ENCODE data around the gene IMP3.
"Not testable (repeated sequence)": the region's sequence is repeated elsewhere in the genome, so short reads cannot be mapped to it uniquely, and the experiment has no call there.

The IMP3 gene

DNA sequence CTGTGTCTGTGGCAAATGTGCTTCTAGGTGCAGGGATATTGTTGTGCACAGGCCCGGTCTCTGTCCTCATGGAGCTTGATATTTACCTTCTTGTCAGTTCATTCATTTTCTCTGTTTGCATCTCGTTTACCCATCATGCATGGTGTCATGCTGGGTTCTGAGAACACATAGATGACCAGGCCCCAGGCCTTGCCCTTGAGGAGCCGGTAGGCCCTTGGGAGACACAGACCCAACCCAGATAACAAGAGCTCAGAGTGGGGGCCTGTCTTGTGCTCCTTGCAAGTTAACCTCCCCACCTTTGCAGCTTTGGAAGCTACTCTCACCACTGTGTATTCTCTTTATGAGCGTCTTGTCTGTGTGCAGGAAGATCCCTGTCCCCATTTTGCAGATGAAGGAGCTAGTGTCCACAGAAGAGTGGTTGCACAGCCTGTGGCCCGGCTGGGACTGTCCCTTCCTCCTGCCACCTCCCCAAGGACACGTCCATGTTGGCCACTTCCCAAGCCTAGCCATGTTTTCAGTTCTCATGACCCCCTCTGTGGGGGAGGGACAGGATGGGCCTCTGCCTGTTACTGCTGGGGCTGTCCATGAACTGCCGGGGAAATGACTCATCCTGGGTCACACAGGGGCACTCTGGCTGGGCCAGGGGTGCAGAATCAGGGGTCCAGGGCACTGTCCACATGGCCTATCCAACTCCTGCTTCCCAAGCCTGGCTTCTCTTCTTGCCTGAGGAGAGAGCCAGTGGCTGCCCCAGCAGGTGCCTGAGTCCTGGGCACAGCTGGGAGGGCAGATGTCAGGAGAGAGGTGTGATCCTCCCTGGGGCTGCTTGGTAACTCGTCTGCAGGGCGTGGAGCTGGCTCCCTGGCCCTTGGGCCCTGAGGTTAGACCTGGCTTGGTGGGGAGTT lies 11.1 kb upstream of the IMP3 start:
- DNase-seq: peak; percentile 2

DNA sequence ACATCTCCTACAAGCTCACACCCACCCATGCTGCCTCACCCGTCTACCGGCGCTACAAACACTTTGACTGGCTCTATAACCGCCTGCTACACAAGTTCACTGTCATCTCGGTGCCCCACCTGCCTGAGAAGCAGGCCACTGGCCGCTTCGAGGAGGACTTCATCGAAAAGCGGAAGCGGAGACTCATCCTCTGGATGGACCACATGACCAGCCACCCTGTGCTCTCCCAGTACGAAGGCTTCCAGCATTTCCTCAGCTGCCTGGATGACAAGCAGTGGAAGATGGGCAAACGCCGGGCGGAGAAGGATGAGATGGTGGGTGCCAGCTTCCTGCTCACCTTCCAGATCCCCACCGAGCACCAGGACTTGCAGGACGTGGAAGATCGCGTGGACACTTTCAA lies 9.8 kb upstream of the IMP3 start:
- no peak for DNase-seq

GRCh38 chr15:75649045-75649761 lies 9.2 kb upstream of the IMP3 start:
- DNase-seq: no peak

DNA sequence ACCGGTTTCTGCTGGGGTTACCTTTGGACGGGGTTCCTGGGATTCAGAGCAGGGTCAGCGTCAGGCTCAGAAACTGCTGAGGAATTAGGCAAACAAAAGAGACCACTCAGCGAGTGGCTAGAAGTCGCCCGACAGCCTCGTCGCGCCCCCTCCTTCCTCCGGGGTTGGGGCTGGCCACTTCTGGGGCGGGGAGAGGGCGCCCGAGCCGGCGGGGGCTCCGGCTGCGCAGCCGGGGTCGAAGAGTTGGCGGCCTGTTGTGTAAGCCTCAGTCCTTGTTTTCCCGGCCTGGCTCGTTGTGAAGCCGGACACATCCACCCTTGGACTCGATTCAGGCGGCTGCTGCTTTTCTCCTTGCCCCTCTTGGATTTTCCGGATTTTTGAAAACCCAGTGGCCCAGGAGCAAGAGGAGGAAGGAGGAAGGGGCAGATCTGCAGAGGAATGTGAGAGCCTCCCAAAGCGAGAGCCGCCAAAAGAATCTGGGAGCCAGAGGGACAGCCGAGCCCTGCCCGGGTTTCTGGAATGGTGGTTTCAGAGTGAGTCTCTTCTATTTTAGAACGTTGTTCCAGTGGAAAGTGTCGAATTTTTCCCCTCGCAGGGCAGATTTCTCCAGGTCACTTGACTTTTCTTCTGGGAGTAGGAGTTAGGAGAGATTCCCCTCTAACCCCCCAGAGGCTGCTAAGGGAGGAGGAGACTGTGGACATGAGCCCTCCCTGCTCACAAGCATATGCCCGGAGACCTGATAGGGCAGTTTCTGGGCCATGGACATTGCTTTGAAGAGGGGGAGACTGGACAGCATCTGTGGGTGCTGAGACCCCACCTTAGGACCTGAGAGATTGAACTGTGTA lies 8.4 kb upstream of the IMP3 start:
- peak; percentile 28 for DNase-seq

GRCh38 chr15:75647370-75648155 lies 7.5 kb upstream of the IMP3 start, which contains the start of gene SNX33:
SNX33 (plus strand) TSS chr15:75647912; CDS start chr15:75649103, 1,191 bp downstream.
- peak; percentile 70 for DNase-seq

DNA sequence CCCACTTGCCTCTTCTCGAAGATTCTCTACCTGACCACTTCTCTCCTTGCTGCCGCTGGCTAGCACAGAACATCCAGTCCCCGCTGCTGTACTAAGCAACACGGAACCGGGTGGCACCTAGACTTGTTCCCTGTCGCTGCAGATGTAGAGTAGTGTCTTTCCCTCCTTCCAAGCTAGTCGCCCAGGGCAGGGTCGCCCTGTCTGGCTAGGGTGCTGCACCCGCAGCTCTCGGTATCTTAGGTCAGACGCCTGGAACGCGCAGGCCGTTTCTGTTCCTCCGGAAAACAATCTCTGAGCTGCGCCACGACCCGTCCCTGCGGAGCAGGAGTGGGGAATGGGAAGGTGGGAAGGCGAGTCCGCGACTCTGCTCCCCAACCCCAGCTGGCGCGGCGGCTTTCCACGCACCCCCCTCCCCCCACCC lies 6.9 kb upstream of the IMP3 start:
- DNase-seq: no peak

- DNase-seq: no peak
Observed at GRCh38 chr15:75646112-75646943, 6.3 kb upstream of the IMP3 start.

- DNase-seq: no peak
Observed at GRCh38 chr15:75644376-75644775, 4.4 kb upstream of the IMP3 start.

DNA sequence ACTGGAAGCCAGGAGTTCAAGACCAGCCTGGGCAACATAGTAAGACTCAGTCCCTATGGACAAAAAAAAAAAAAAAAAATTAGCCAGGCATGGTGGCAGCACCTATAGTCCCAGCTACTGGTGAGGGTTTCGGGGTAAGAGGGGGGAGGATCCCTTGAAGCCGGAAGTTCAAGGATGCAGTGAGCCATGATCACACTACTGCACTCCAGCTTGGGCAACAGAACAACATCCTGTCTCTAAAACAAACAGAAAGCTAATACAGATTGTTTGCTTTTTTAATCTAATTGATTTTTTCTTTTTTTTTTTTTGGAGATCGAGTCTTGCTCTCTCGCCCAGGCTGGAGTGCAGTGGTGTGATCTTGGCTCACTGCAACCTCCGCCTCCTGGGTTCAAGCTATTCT lies 1.6 kb upstream of the IMP3 start:
- peak; percentile 1 for DNase-seq

DNA sequence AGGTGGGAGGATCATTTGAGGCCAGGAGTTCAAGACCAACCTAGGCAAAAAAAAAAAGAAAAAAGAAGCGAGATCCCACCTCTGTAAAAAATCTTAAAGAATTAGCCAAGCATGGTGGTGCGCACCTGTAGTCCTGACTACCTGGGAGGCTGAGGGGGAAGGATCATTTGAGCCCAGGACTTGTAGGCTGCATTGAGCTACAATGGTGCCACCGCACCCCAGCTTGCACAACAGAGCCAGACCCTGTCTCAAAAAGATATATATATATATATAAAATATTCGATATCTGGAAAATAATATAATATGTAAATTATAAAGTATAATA lies 1.1 kb upstream of the IMP3 start:
- DNase-seq: no peak

- peak; percentile 78 for DNase-seq
Observed at GRCh38 chr15:75640483-75641178, 607 bp upstream of the IMP3 start.

GRCh38 chr15:75639191-75639708 lies 774 bp downstream of the IMP3 start:
- DNase-seq: no peak

- DNase-seq: no peak
Observed at GRCh38 chr15:75637245-75638009, 2.6 kb downstream of the IMP3 start.

DNA sequence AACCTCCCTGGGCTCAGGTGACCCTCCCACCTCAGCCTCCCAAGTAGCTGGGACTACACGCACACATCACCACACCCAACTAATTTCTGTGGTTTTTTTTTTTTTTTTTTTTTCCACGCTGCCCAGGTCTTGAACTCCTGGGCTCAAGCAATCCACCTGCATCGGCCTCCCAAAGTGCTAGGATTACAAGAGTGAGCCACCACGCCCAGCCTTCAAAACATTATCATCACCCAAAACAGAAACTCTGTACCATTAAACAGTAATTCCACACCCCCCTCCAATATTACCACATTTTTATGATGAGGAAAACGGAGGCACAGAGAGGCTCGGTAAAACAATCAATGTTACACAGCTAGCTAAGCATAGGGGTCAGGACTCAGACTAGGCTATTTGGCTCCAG lies 4.0 kb downstream of the IMP3 start:
- no peak for DNase-seq

- not testable (repeated sequence) for DNase-seq
Observed at GRCh38 chr15:75633922-75634321, 6.1 kb downstream of the IMP3 start.

DNA sequence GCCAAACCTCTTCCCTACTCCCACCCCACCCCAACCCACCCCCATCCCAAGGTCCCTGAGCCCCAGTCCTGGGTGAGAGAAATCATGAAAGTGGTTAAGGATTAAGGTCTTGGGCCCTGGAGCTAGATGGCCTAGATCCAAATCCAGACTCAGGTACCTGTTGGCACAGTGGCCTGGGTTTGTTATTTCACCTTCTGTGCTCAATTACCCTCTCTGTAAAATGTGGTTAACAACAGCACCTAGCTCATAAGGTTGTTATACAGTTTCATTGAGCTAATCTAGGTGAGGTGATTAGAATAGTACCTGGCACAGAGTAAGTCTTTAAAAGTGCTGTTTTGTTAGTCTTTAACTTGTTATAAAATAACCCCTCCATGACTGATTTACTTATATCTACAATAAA lies 8.1 kb downstream of the IMP3 start:
- DNase-seq: peak; percentile 11

DNA sequence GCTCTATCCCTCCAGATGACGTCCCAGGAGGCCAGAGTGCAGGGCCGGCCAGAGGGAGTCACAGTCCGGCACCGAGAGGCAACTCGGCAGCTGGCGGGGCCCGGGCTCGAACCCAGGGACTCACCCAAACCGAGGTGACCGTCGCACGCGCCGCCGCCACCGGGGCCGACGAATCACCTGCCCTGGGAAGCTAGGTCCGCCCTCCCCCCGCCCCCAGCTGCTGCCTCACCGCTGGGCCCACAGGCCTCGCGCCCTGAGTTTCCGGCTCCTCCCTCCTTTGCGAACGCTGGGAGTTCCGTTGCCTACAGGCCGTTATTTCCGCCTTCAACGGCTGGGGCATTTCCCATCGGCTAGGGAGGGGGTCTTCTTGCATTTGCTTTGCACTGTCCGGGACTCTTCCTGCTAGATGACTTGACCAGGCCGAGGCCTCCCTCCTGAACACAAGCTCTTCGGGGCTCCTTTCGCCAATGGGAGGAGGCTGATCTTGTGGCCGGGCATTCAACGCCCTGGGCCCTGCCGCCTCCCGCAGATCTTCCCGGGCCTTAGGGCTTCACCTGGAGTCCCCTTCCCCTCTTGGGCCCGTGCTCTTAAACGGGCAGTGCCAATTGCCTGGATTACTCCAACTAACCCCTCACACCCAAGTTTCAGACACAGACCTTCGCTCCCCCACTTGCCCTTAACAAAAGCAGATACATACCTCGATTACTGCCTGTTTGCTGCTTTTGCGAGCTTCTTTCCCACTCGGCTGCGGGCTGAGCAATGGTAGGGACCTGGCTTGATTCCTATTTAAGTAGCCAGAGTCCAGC lies 14.3 kb downstream of the IMP3 start, which contains the start of gene SNUPN:
Gene SNUPN, minus strand, starts transcription at position 184 of the 806 bp plus-strand sequence. CDS start 4,674 bp downstream, outside the sequence.
- DNase-seq: peak; percentile 94

GRCh38 chr15:75622505-75622904 lies 17.5 kb downstream of the IMP3 start:
- no peak for DNase-seq

All from NCI-H69 (cell line).